K562 (cell line): ENCODE results near the gene ADORA2A. TPM values are rescaled to one million over a fixed set of nuclear protein-coding genes. Genes with fewer than 3 reads are reported as not detected.

Experiments
- ATAC-seq: fragments of 200-7000 bp; cut with Tn5 transposase; 3 replicates; pipeline ENCODE4 v1.9.1; 2020; ENCODE audit warnings: moderate library complexity
- BruUV-seq: library from RNA; stranded (reverse); fragments of 400-500 nt; replicated peaks from 2 replicates; lab custom pipeline; 2021; lab: Mats Ljungman, UMichigan
- CTCF ChIA-PET: fragments of 300-600 bp; formaldehyde crosslinking; extraction: SDS; loops from one replicate; lab custom pipeline; 2021; ENCODE audit warnings: low intra/inter-chr PET ratio; lab: Yijun Ruan, JAX
- POLR2A ChIA-PET: fragments of 300-600, 350-650 bp; sonication (Branson Sonifier 250); formaldehyde crosslinking; extraction: SDS; loops from one replicate; lab custom pipeline; 2021; ENCODE audit warnings: antibody characterized with exemption, inconsistent platforms; lab: Yijun Ruan, JAX
- DNase-seq, 4 experiments: peaks; one replicate each; pipeline versions ENCODE4 v3.0.0 to v3.0.0-alpha.2; 2011 to 2018; ENCODE audit warnings: low spot score in 3 of 4, mixed read lengths in 3 of 4; ENCODE audit errors: extremely low read depth in 1 of 4
- FAIRE-seq: peaks from 2 replicates; lab custom pipeline; 2011; peaks lifted over from hg19 to GRCh38; lab: Jason Lieb, UNC
- H2AFZ ChIP-seq: 2 replicates; pipeline ENCODE4 v1.6.0; 2011; ENCODE audit warnings: low read depth, low read length, control low read depth, inconsistent platforms
- H3K27ac ChIP-seq: fragments of 200-600 bp; 3 replicates; pipeline ENCODE4 v1.8.0; 2011; ENCODE audit warnings: low read depth, mild to moderate bottlenecking, control low read depth, inconsistent platforms, low read length, moderate library complexity, mixed read lengths; ENCODE audit errors: extremely low read depth
- H3K27me3 ChIP-seq, 2 experiments: fragments of 300-600 bp in 1 of 2; 2 replicates in 1 of 2; 3 replicates in 1 of 2; pipeline versions ENCODE4 v1.6.0 to v1.8.0; 2011; ENCODE audit warnings: inconsistent platforms in 2 of 2, low read length in 2 of 2, mild to moderate bottlenecking in 1 of 2, mixed read lengths in 1 of 2, moderate library complexity in 1 of 2; ENCODE audit not compliant: control insufficient read depth in 2 of 2, insufficient read depth in 2 of 2
- H3K36me3 ChIP-seq: fragments of 300-600 bp; 3 replicates; pipeline ENCODE4 v1.8.0; 2011; ENCODE audit warnings: mild to moderate bottlenecking, low read length, inconsistent platforms; ENCODE audit not compliant: control insufficient read depth, insufficient read depth
- H3K4me1 ChIP-seq, 2 experiments: fragments of 200-600 bp in 1 of 2; replicated peaks in 1 of 2; 2 replicates in 1 of 2; 3 replicates in 1 of 2; pipeline versions ENCODE4 v1.5.1 to v1.8.0; 2011; ENCODE audit warnings: inconsistent platforms in 2 of 2, low read length in 2 of 2, mild to moderate bottlenecking in 1 of 2, mixed read lengths in 1 of 2, moderate library complexity in 1 of 2; ENCODE audit not compliant: control insufficient read depth in 2 of 2, insufficient read depth in 2 of 2
- H3K4me2 ChIP-seq: 2 replicates; pipeline ENCODE4 v1.6.1; 2011; ENCODE audit warnings: low read length, control low read depth, inconsistent platforms, mixed read lengths; ENCODE audit not compliant: insufficient read depth
- H3K4me3 ChIP-seq: fragments of 200-600 bp; sonication (generic), shearing (Covaris generic); 2 replicates; pipeline ENCODE4 v1.5.1; 2016; ENCODE audit warnings: control low read depth, inconsistent platforms
- H3K79me2 ChIP-seq: fragments of 200-600 bp; 3 replicates; pipeline ENCODE4 v1.8.0; 2011; ENCODE audit warnings: low read length, inconsistent platforms; ENCODE audit not compliant: control insufficient read depth, insufficient read depth
- H3K9ac ChIP-seq, 2 experiments: 2 replicates each; pipeline versions ENCODE4 v1.6.0 to v1.6.1; 2011; ENCODE audit warnings: low read depth in 2 of 2, low read length in 2 of 2, control low read depth in 1 of 2, inconsistent platforms in 1 of 2, mild to moderate bottlenecking in 1 of 2, mixed read lengths in 1 of 2; ENCODE audit not compliant: insufficient read depth in 1 of 2
- H3K9me1 ChIP-seq: one replicate; pipeline ENCODE4 v1.6.0; 2011; ENCODE audit warnings: inconsistent platforms, mild to moderate bottlenecking, low read length, moderate library complexity; ENCODE audit not compliant: control insufficient read depth, insufficient read depth
- H3K9me3 ChIP-seq: replicated peaks from 2 replicates; pipeline ENCODE4 v1.5.1; 2011; ENCODE audit warnings: low read depth, low read length, inconsistent platforms; ENCODE audit not compliant: control insufficient read depth, insufficient read depth
- H4K20me1 ChIP-seq: replicated peaks from 2 replicates; pipeline ENCODE4 v1.6.1; 2011; ENCODE audit warnings: low read length, inconsistent platforms, mixed read lengths; ENCODE audit not compliant: control insufficient read depth, insufficient read depth
- CCNT2 ChIP-seq: IDR thresholded peaks from 2 replicates; pipeline ENCODE4 v1.6.1; 2011; ENCODE audit warnings: borderline replicate concordance, low read depth, mild to moderate bottlenecking, moderate library complexity, mixed read lengths, low read length; ENCODE audit not compliant: insufficient read length; ENCODE audit errors: extremely low read depth
- ETS1 ChIP-seq: conservative IDR thresholded peaks from 2 replicates; pipeline ENCODE4 v1.6.1; 2011; ENCODE audit warnings: low read depth, mild to moderate bottlenecking, low read length; ENCODE audit not compliant: control insufficient read depth
- FOXJ3 ChIP-seq: sonication (generic); formaldehyde crosslinking; IDR thresholded peaks from 2 replicates; pipeline ENCODE4 v1.4.0; 2020; ENCODE audit warnings: mild to moderate bottlenecking, missing genetic modification reagents
- IRF9 ChIP-seq: fragments of 450-650 bp; IDR thresholded peaks from 2 replicates; pipeline ENCODE4 v1.6.1; 2016; ENCODE audit warnings: missing biosample characterization, missing genetic modification characterization
- NRF1 ChIP-seq, 2 experiments: fragments of 450-650 bp; IDR thresholded peaks in 1 of 2; conservative IDR thresholded peaks in 1 of 2; 2 replicates each; pipeline ENCODE4 v1.6.1; 2014; ENCODE audit warnings: mild to moderate bottlenecking in 2 of 2
- TAL1 ChIP-seq: fragments of 450-650 bp; IDR thresholded peaks from 2 replicates; pipeline ENCODE4 v1.6.1; 2016; ENCODE audit warnings: mild to moderate bottlenecking
- ZNF121 ChIP-seq: sonication (generic); formaldehyde crosslinking; conservative IDR thresholded peaks from 2 replicates; pipeline ENCODE4 v1.8.0; 2022; ENCODE audit warnings: missing genetic modification reagents
- ZNF436 ChIP-seq: fragments of 250-450, 450-650 bp; sonication (Bioruptor Pico); formaldehyde crosslinking; IDR thresholded peaks from 2 replicates; pipeline ENCODE4 v1.7.0; 2020; ENCODE audit warnings: mild to moderate bottlenecking
- WGBS: fragments of 100-300 bp; shearing (Covaris generic); methylation state at CpG from one replicate; pipeline ENCODE4 v1.1.6; 2016; ENCODE audit warnings: low coverage, mixed read lengths; ENCODE audit not compliant: insufficient coverage; ENCODE audit errors: missing lambda C conversion rate; 5-methylcytosine and 5-hydroxymethylcytosine counted together
- in situ Hi-C: fragments of 300-500 bp; cut with MboI; formaldehyde crosslinking; loops from 4 replicates; pipeline ENCODE4 v1.15.0; 2018; ENCODE audit warnings: inconsistent platforms, mixed read lengths
- intact Hi-C: fragments of 100-400 bp; cut with micrococcal nuclease; formaldehyde crosslinking; loops from 2 replicates; pipeline ENCODE4 v1.14.2; 2022
- polyA plus RNA-seq, 8 experiments: library from polyadenylated mRNA; depleted of rRNA in 4 of 8; stranded (reverse) in 5 of 8; unstranded in 3 of 8; fragments of >200 nt; fragmentation: Nextera tagmentation in 2 of 8; fragmentation: Illumina TruSeq in 1 of 8; extraction: Ambion mirVana in 2 of 8; extraction: Trizol in 1 of 8; gene quantifications; 2 replicates each; pipeline versions ENCODE4 v1.2.1 to v1.2.3, GENCODE V29; 2011 to 2014; ENCODE audit warnings: inconsistent platforms in 1 of 8, missing spikeins in 1 of 8
- total RNA-seq, 7 experiments: library from RNA; depleted of rRNA in 6 of 7; stranded (reverse); fragments of >200 nt in 6 of 7; fragmentation: Illumina TruSeq in 2 of 7; extraction: Trizol in 2 of 7; gene quantifications; 2 replicates each; pipeline versions ENCODE4 v1.2.1 to v1.2.3, GENCODE V29; 2011 to 2021; ENCODE audit warnings: low replicate concordance in 1 of 7
- TF ChIP-seq, protein P1 (sequence below): fragments of 250-450 bp; sonication (Bioruptor Pico); IDR thresholded peaks from 2 replicates; pipeline ENCODE4 v1.5.0; 2021
- TF ChIP-seq, protein P2 (sequence below): fragments of 250-450 bp; sonication (Bioruptor Pico); IDR thresholded peaks from 2 replicates; pipeline ENCODE4 v1.4.0; 2020
- TF ChIP-seq, protein P3 (sequence below), 3 experiments: fragments of 200-800 bp in 1 of 3; sonication (Bioruptor generic) in 1 of 3; sonication (generic) in 1 of 3; formaldehyde crosslinking in 1 of 3; IDR thresholded peaks; 2 replicates each; pipeline versions ENCODE4 v1.6.1 to v1.8.0; 2016 to 2022; ENCODE audit warnings: mild to moderate bottlenecking in 2 of 3, missing compliant biosample characterization in 2 of 3, missing genetic modification characterization in 2 of 3, missing genetic modification reagents in 1 of 3

Gene ADORA2A
- total and polyA plus RNA-seq, 9 of the 15 experiments (the other 6 are each of a cell fraction or from before 2014, with no cell fraction given): 0.15 to 2.1 (median 0.66) TPM; not detected in 2

GRCh38 chr22:24481641-24482040, 54.2 kb downstream of the ADORA2A start:
- Histone ChIP-seq H3K27me3 (no peaks in the 10 kb centered on the region), H3K79me2 (no peaks in the 10 kb centered on the region), H2AFZ (no peak overlapping the region), H3K9me1 (no peaks in the 10 kb centered on the region), H3K4me2 (no peak overlapping the region), H3K9ac (no peak overlapping the region), H3K4me3 (no peak overlapping the region), H3K4me1 (no peaks in the 10 kb centered on the region; a peak in 2 of 5 replicates), H4K20me1 (no peaks in the 10 kb centered on the region), H3K9me3 (no peaks in the 10 kb centered on the region), H3K36me3 (no peaks in the 10 kb centered on the region), H3K27ac (no peak overlapping the region)
- ATAC-seq (no peak), FAIRE-seq (no peak), DNase-seq (no peak)
- in situ Hi-C loops (no loop called here), intact Hi-C loops (no loop called here)
- POLR2A ChIA-PET: interaction anchor here (1.4 kb wide), 1 partner anchor 73 kb away, joined by 3 read pairs; the partner anchor contains the start of gene GUCD1
- no peak for TF ChIP-seq ETS1
- TF ChIP-seq, protein P1, sequence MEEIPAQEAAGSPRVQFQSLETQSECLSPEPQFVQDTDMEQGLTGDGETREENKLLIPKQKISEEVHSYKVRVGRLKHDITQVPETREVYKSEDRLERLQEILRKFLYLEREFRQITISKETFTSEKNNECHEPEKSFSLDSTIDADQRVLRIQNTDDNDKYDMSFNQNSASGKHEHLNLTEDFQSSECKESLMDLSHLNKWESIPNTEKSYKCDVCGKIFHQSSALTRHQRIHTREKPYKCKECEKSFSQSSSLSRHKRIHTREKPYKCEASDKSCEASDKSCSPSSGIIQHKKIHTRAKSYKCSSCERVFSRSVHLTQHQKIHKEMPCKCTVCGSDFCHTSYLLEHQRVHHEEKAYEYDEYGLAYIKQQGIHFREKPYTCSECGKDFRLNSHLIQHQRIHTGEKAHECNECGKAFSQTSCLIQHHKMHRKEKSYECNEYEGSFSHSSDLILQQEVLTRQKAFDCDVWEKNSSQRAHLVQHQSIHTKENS: no peak
- no peak for TF ChIP-seq ZNF436
- no peak for TF ChIP-seq NRF1 (conservative IDR thresholded peaks at IDR 0.05 in 1 of 2, IDR thresholded peaks at IDR 0.05 in 1 of 2)
- TF ChIP-seq ZNF121 (CRISPR knock-in tag): no peak
- no peak for TF ChIP-seq CCNT2
- TF ChIP-seq TAL1: no peak
- TF ChIP-seq IRF9 (tag): no peak
- TF ChIP-seq, protein P2, sequence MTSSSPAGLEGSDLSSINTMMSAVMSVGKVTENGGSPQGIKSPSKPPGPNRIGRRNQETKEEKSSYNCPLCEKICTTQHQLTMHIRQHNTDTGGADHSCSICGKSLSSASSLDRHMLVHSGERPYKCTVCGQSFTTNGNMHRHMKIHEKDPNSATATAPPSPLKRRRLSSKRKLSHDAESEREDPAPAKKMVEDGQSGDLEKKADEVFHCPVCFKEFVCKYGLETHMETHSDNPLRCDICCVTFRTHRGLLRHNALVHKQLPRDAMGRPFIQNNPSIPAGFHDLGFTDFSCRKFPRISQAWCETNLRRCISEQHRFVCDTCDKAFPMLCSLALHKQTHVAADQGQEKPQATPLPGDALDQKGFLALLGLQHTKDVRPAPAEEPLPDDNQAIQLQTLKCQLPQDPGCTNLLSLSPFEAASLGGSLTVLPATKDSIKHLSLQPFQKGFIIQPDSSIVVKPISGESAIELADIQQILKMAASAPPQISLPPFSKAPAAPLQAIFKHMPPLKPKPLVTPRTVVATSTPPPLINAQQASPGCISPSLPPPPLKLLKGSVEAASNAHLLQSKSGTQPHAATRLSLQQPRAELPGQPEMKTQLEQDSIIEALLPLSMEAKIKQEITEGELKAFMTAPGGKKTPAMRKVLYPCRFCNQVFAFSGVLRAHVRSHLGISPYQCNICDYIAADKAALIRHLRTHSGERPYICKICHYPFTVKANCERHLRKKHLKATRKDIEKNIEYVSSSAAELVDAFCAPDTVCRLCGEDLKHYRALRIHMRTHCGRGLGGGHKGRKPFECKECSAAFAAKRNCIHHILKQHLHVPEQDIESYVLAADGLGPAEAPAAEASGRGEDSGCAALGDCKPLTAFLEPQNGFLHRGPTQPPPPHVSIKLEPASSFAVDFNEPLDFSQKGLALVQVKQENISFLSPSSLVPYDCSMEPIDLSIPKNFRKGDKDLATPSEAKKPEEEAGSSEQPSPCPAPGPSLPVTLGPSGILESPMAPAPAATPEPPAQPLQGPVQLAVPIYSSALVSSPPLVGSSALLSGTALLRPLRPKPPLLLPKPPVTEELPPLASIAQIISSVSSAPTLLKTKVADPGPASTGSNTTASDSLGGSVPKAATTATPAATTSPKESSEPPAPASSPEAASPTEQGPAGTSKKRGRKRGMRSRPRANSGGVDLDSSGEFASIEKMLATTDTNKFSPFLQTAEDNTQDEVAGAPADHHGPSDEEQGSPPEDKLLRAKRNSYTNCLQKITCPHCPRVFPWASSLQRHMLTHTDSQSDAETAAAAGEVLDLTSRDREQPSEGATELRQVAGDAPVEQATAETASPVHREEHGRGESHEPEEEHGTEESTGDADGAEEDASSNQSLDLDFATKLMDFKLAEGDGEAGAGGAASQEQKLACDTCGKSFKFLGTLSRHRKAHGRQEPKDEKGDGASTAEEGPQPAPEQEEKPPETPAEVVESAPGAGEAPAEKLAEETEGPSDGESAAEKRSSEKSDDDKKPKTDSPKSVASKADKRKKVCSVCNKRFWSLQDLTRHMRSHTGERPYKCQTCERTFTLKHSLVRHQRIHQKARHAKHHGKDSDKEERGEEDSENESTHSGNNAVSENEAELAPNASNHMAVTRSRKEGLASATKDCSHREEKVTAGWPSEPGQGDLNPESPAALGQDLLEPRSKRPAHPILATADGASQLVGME: no peak
- TF ChIP-seq FOXJ3 (CRISPR knock-in tag): no peak
- TF ChIP-seq, protein P3, sequence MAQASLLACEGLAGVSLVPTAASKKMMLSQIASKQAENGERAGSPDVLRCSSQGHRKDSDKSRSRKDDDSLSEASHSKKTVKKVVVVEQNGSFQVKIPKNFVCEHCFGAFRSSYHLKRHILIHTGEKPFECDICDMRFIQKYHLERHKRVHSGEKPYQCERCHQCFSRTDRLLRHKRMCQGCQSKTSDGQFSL (CRISPR knock-in tag; IDR thresholded peaks at IDR 0.05): no peak
- TF ChIP-seq, protein P3 (tag; IDR thresholded peaks at IDR 0.05): no peak
- CTCF ChIA-PET: no interaction called here
- WGBS: 9% methylated on average over 1 of the region's 1 CpG
- no TSS peak for BruUV-seq
